H1 (cell line): ENCODE measurements around the gene OR10C1. TPM values are rescaled to one million over a fixed set of nuclear protein-coding genes. Genes with fewer than 3 reads are reported as not detected.

Source experiments
- CTCF ChIA-PET: fragments of 300-600 bp; sonication (Branson Sonifier 250); formaldehyde crosslinking; loops from one replicate; lab custom pipeline; 2021; ENCODE audit not compliant: partially characterized antibody; lab: Charles Lee
- POLR2A ChIA-PET: fragments of 300-600 bp; sonication (Branson Sonifier 250); formaldehyde crosslinking; loops from one replicate; lab custom pipeline; 2021; ENCODE audit warnings: inconsistent platforms; ENCODE audit not compliant: partially characterized antibody; lab: Charles Lee
- DNase-seq, 2 experiments: peaks; one replicate each; pipeline versions ENCODE4 v3.0.0 to v3.0.0-alpha.2; 2010 to 2022; ENCODE audit warnings: low spot score in 2 of 2, low read depth in 1 of 2, mixed read lengths in 1 of 2
- FAIRE-seq: peaks from 2 replicates; lab custom pipeline; 2011; peaks lifted over from hg19 to GRCh38; lab: Jason Lieb, UNC
- H2AFZ ChIP-seq: 2 replicates; pipeline ENCODE4 v1.8.1; 2012; ENCODE audit warnings: low read length, inconsistent platforms
- H2AK5ac ChIP-seq: 2 replicates; pipeline ENCODE4 v1.6.1; 2013; ENCODE audit warnings: low read depth, low read length
- H2BK120ac ChIP-seq: replicated peaks from 2 replicates; pipeline ENCODE3; 2013; ENCODE audit warnings: low read depth, low read length, inconsistent platforms
- H2BK12ac ChIP-seq: 2 replicates; pipeline ENCODE4 v1.6.1; 2013; ENCODE audit warnings: low read depth, low read length
- H2BK15ac ChIP-seq: 2 replicates; pipeline ENCODE4 v1.6.1; 2013; ENCODE audit warnings: low read length
- H2BK20ac ChIP-seq: 2 replicates; pipeline ENCODE4 v1.6.1; 2013; ENCODE audit warnings: low read length
- H2BK5ac ChIP-seq: 2 replicates; pipeline ENCODE4 v1.6.1; 2013; ENCODE audit warnings: low read depth, low read length
- H3K14ac ChIP-seq: 2 replicates; pipeline ENCODE4 v1.6.1; 2013; ENCODE audit warnings: inconsistent platforms; ENCODE audit not compliant: insufficient read length
- H3K18ac ChIP-seq: 2 replicates; pipeline ENCODE4 v1.6.1; 2013; ENCODE audit warnings: low read length; ENCODE audit errors: extremely low read depth
- H3K23ac ChIP-seq: 2 replicates; pipeline ENCODE4 v1.6.1; 2013; ENCODE audit warnings: inconsistent platforms; ENCODE audit not compliant: insufficient read length
- H3K23me2 ChIP-seq: 2 replicates; pipeline ENCODE4 v1.6.1; 2013; ENCODE audit warnings: low read depth, low read length
- H3K27ac ChIP-seq: 2 replicates; pipeline ENCODE4 v1.6.1; 2011; ENCODE audit warnings: low read depth, low read length, inconsistent platforms
- H3K27me3 ChIP-seq, 4 experiments: replicated peaks in 1 of 4; 1 replicate in 1 of 4; 2 replicates in 3 of 4; pipeline versions ENCODE4 v1.6.1 to v1.8.1; 2011 to 2013; ENCODE audit warnings: low read length in 3 of 4, mild to moderate bottlenecking in 3 of 4, inconsistent platforms in 2 of 4, mixed read lengths in 2 of 4, moderate library complexity in 1 of 4; ENCODE audit not compliant: control insufficient read depth in 3 of 4, insufficient read depth in 3 of 4; ENCODE audit errors: extremely low read depth in 1 of 4
- H3K36me3 ChIP-seq, 4 experiments: 2 replicates each; pipeline versions ENCODE4 v1.6.1 to v1.8.1; 2011 to 2013; ENCODE audit warnings: mild to moderate bottlenecking in 4 of 4, low read length in 3 of 4, moderate library complexity in 2 of 4, control low read depth in 1 of 4, inconsistent platforms in 1 of 4; ENCODE audit not compliant: insufficient read depth in 4 of 4, control insufficient read depth in 2 of 4
- H3K4ac ChIP-seq: replicated peaks from 2 replicates; pipeline ENCODE3; 2013; ENCODE audit warnings: low read length, low read depth, mixed read lengths, inconsistent platforms; ENCODE audit not compliant: insufficient read length
- H3K4me1 ChIP-seq, 4 experiments: replicated peaks in 1 of 4; 1 replicate in 1 of 4; 2 replicates in 3 of 4; pipeline versions ENCODE4 v1.6.1 to v1.8.1; 2011 to 2013; ENCODE audit warnings: low read length in 3 of 4, inconsistent platforms in 2 of 4, mixed read lengths in 1 of 4; ENCODE audit not compliant: insufficient read depth in 4 of 4, control insufficient read depth in 3 of 4
- H3K4me2 ChIP-seq, 2 experiments: 2 replicates each; pipeline versions ENCODE4 v1.6.1 to v1.8.1; 2011 to 2013; ENCODE audit warnings: low read depth in 2 of 2, low read length in 2 of 2, control low read depth in 1 of 2, inconsistent platforms in 1 of 2, mild to moderate bottlenecking in 1 of 2; ENCODE audit not compliant: insufficient read depth in 1 of 2
- H3K4me3 ChIP-seq, 4 experiments: fragments of 200-600, 300-600 bp in 1 of 4; sonication (generic), shearing (Covaris generic), sonication (Bioruptor Twin) in 1 of 4; 2 replicates each; pipeline versions ENCODE4 v1.5.1 to v1.8.1; 2011 to 2016; ENCODE audit warnings: low read length in 4 of 4, low read depth in 3 of 4, control low read depth in 2 of 4, inconsistent platforms in 2 of 4, mild to moderate bottlenecking in 2 of 4, mixed read lengths in 1 of 4, moderate library complexity in 1 of 4; ENCODE audit not compliant: insufficient read depth in 2 of 4; ENCODE audit errors: extremely low read depth in 1 of 4
- H3K56ac ChIP-seq: replicated peaks from 2 replicates; pipeline ENCODE3; 2013; ENCODE audit warnings: low read depth, mild to moderate bottlenecking, mixed read lengths, low read length, inconsistent platforms; ENCODE audit not compliant: insufficient read length
- H3K79me1 ChIP-seq: 2 replicates; pipeline ENCODE4 v1.6.1; 2013; ENCODE audit warnings: low read depth, low read length, control low read depth
- H3K79me2 ChIP-seq, 2 experiments: 2 replicates each; pipeline versions ENCODE4 v1.6.1 to v1.8.1; 2012 to 2013; ENCODE audit warnings: low read length in 2 of 2, mild to moderate bottlenecking in 2 of 2, inconsistent platforms in 1 of 2; ENCODE audit not compliant: insufficient read depth in 2 of 2, control insufficient read depth in 1 of 2
- H3K9ac ChIP-seq, 4 experiments: replicated peaks in 1 of 4; 1 replicate in 1 of 4; 2 replicates in 3 of 4; pipeline versions ENCODE4 v1.6.1 to v1.8.1; 2011 to 2013; ENCODE audit warnings: low read depth in 3 of 4, low read length in 3 of 4, control low read depth in 2 of 4, mild to moderate bottlenecking in 2 of 4, moderate library complexity in 2 of 4, inconsistent platforms in 1 of 4; ENCODE audit errors: extremely low read depth in 1 of 4
- H3K9me3 ChIP-seq, 2 experiments: 2 replicates each; pipeline versions ENCODE4 v1.6.1 to v1.8.1; 2012 to 2013; ENCODE audit warnings: mild to moderate bottlenecking in 2 of 2, moderate library complexity in 2 of 2, control low read depth in 1 of 2, inconsistent platforms in 1 of 2, low read depth in 1 of 2, low read length in 1 of 2, mixed read lengths in 1 of 2; ENCODE audit not compliant: insufficient read depth in 2 of 2
- H4K20me1 ChIP-seq, 2 experiments: replicated peaks in 1 of 2; 2 replicates each; pipeline versions ENCODE3 to v1.8.1; 2011 to 2013; ENCODE audit warnings: inconsistent platforms in 2 of 2, low read length in 2 of 2, mild to moderate bottlenecking in 1 of 2; ENCODE audit not compliant: insufficient read depth in 2 of 2, control insufficient read depth in 1 of 2
- H4K5ac ChIP-seq: 2 replicates; pipeline ENCODE4 v1.6.1; 2013; ENCODE audit warnings: low read length, low read depth, mixed read lengths, inconsistent platforms; ENCODE audit not compliant: insufficient read length
- H4K8ac ChIP-seq: 2 replicates; pipeline ENCODE4 v1.8.0; 2013; ENCODE audit warnings: mild to moderate bottlenecking, moderate library complexity, low read length, inconsistent platforms; ENCODE audit not compliant: insufficient read depth; ENCODE audit errors: extremely low read depth
- H4K91ac ChIP-seq: replicated peaks from 2 replicates; pipeline ENCODE3; 2013; ENCODE audit warnings: low read length, mixed read lengths, inconsistent platforms; ENCODE audit not compliant: insufficient read length
- ASH2L ChIP-seq: fragments of 200-600, 300-600 bp; sonication (generic); IDR thresholded peaks from one replicate; pipeline ENCODE4 v1.7.1; 2017; ENCODE audit warnings: low read length
- CBX8 ChIP-seq: fragments of 300-800, 300-1000 bp; sonication (generic); IDR thresholded peaks from 2 replicates; pipeline ENCODE4 v1.7.1; 2016; ENCODE audit warnings: low read depth, low read length, borderline replicate concordance
- CEBPB ChIP-seq: IDR thresholded peaks from 2 replicates; pipeline ENCODE4 v1.6.1; 2012; ENCODE audit warnings: low read depth, low read length
- FOSL1 ChIP-seq: IDR thresholded peaks from 2 replicates; pipeline ENCODE4 v1.6.1; 2011; ENCODE audit warnings: mild to moderate bottlenecking, low read depth, low read length, moderate library complexity; ENCODE audit not compliant: insufficient read depth
- HDAC2 ChIP-seq, 2 experiments: fragments of 300-600 bp in 1 of 2; sonication (generic) in 1 of 2; IDR thresholded peaks; 2 replicates each; pipeline ENCODE4 v1.6.1; 2011 to 2012; ENCODE audit warnings: low read depth in 2 of 2, low read length in 2 of 2, mild to moderate bottlenecking in 2 of 2, moderate library complexity in 2 of 2, borderline replicate concordance in 1 of 2, inconsistent platforms in 1 of 2
- HDAC6 ChIP-seq: IDR thresholded peaks from one replicate; pipeline ENCODE4 v1.7.1; 2012; ENCODE audit warnings: low read depth, mild to moderate bottlenecking, inconsistent platforms, low read length, moderate library complexity
- NRF1 ChIP-seq: IDR thresholded peaks from 2 replicates; pipeline ENCODE4 v1.6.1; 2011; ENCODE audit warnings: mild to moderate bottlenecking, low read depth, low read length, improper control_type of control experiment
- POLR2A ChIP-seq, 2 experiments: IDR thresholded peaks; 1 replicate in 1 of 2; 2 replicates in 1 of 2; pipeline ENCODE4 v1.6.1; 2011; ENCODE audit warnings: low read depth in 2 of 2, low read length in 2 of 2, mild to moderate bottlenecking in 2 of 2; ENCODE audit errors: control extremely low read depth in 1 of 2
- RAD21 ChIP-seq, 2 experiments: IDR thresholded peaks in 1 of 2; conservative IDR thresholded peaks in 1 of 2; 2 replicates each; pipeline ENCODE4 v1.6.1; 2011; ENCODE audit warnings: low read depth in 2 of 2, low read length in 2 of 2, improper control_type of control experiment in 1 of 2, inconsistent platforms in 1 of 2, mild to moderate bottlenecking in 1 of 2, moderate library complexity in 1 of 2
- RBBP5 ChIP-seq: IDR thresholded peaks from 2 replicates; pipeline ENCODE4 v1.7.1; 2012; ENCODE audit warnings: low read depth, mild to moderate bottlenecking, inconsistent platforms, low read length, moderate library complexity, borderline replicate concordance
- SP2 ChIP-seq: IDR thresholded peaks from 2 replicates; pipeline ENCODE4 v1.6.1; 2012; ENCODE audit warnings: mild to moderate bottlenecking, low read length, inconsistent platforms
- TBP ChIP-seq: IDR thresholded peaks from 2 replicates; pipeline ENCODE4 v1.6.1; 2011; ENCODE audit warnings: low read depth, low read length, improper control_type of control experiment
- TCF12 ChIP-seq: IDR thresholded peaks from 2 replicates; pipeline ENCODE4 v1.6.1; 2011; ENCODE audit warnings: low read depth, mild to moderate bottlenecking, low read length
- WGBS, 2 experiments: shearing (Covaris generic) in 1 of 2; methylation state at CpG; one replicate each; pipeline versions ENCODE4 v1.1.6 to v1.1.7; 2013 to 2015; ENCODE audit warnings: low lambda C conversion rate in 2 of 2, mixed read lengths in 2 of 2, inconsistent platforms in 1 of 2, low coverage in 1 of 2, missing lambda C conversion rate in 1 of 2; ENCODE audit not compliant: insufficient replicate concordance in 2 of 2, insufficient coverage in 1 of 2, insufficient read length in 1 of 2; ENCODE audit errors: extremely low coverage in 1 of 2, missing lambda C conversion rate in 1 of 2; 5-methylcytosine and 5-hydroxymethylcytosine counted together
- polyA plus RNA-seq, 7 experiments: library from polyadenylated mRNA; depleted of rRNA in 3 of 7; stranded (reverse) in 5 of 7; unstranded in 2 of 7; fragments of >200 nt in 5 of 7; fragments of 200-250 nt in 2 of 7; gene quantifications; 1 replicate in 5 of 7; 2 replicates in 1 of 7; 4 replicates in 1 of 7; pipeline versions ENCODE4 v1.2.1 to v1.2.3, GENCODE V29; 2011 to 2013; ENCODE audit warnings: missing spikeins in 2 of 7, mixed read lengths in 2 of 7
- total RNA-seq: library from RNA; stranded (reverse); fragmentation: NEBNext Ultra II Directional; extraction: Animal tissue kit (Norgen Biotek cat#: 25700); gene quantifications from 2 replicates; pipeline ENCODE4 v1.2.1, GENCODE V29; 2021

Gene OR10C1
- total and polyA plus RNA-seq, 2 of the 8 experiments (the other 6 are each of a cell fraction or from before 2014, with no cell fraction given), result not detected

DNA sequence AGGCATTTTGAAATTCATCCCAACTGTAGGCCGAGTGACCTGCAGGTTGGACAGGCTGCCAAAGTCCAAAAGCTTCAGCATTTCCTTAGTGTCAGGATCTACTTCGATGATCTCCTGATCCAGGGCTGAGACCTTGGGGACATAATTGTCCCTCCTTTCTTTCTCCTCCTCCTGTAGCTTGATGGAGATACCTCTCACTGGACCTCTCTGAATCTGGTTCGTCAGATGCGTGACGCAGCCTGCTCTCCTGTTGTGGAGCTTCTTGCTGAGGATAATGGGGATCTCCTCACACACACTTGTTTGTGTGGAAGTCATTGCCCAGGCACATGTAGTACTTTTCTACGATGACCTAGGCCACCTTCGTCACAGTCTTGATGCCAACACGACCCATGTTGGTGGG is 50.2 kb downstream of the OR10C1 start:
- Histone ChIP-seq H2AFZ (peak overlapping the region; percentile 72; the same call in 1 of the 2 replicates), H2BK20ac (no peak overlapping the region), H2AK5ac (peak overlapping the region; percentile 65; the same call in 1 of the 2 replicates), H4K8ac (no peak overlapping the region), H3K4me3 (no peak overlapping the region), H2BK15ac (no peak overlapping the region), H4K20me1 (no peaks in the 10 kb centered on the region), H3K23me2 (no peaks in the 10 kb centered on the region), H3K14ac (no peak overlapping the region), H3K27ac (no peak overlapping the region), H3K9me3 (no peaks in the 10 kb centered on the region), H3K79me2 (no peaks in the 10 kb centered on the region), H3K27me3 (no peaks in the 10 kb centered on the region), H3K79me1 (no peaks in the 10 kb centered on the region), H3K56ac (no peak overlapping the region), H3K18ac (no peak overlapping the region), H3K4ac (no peak overlapping the region), H2BK120ac (no peak overlapping the region), H3K4me1 (no peaks in the 10 kb centered on the region), H3K36me3 (no peaks in the 10 kb centered on the region), H2BK5ac (no peak overlapping the region), H3K23ac (no peak overlapping the region), H4K91ac (no peak overlapping the region), H3K9ac (no peak overlapping the region), H4K5ac (no peak overlapping the region), H3K4me2 (no peak overlapping the region), H2BK12ac (no peak overlapping the region)
- TF ChIP-seq TCF12, result no peak
- no peak for TF ChIP-seq HDAC2 (IDR thresholded peaks at IDR 0.05; ENCODE audit: borderline replicate concordance in 1 of 2, low read depth in 2 of 2, low read length in 2 of 2)
- TF ChIP-seq ASH2L, result no peak
- TF ChIP-seq NRF1, result no peak
- TF ChIP-seq FOSL1, result no peak
- TF ChIP-seq RAD21 (IDR thresholded peaks at IDR 0.05 in 1 of 2, conservative IDR thresholded peaks at IDR 0.05 in 1 of 2; ENCODE audit: low read depth in 2 of 2, low read length in 2 of 2), result no peak
- TF ChIP-seq CBX8, result no peak
- TF ChIP-seq RBBP5, result no peak
- no peak for TF ChIP-seq POLR2A (IDR thresholded peaks at IDR 0.05; ENCODE audit: control extremely low read depth in 1 of 2, low read depth in 2 of 2, low read length in 2 of 2)
- TF ChIP-seq CEBPB, result no peak
- no peak for TF ChIP-seq HDAC6
- TF ChIP-seq SP2, result no peak
- TF ChIP-seq TBP, result no peak
- WGBS, 2 experiments, result 90% methylated on average over 8 of the region's 8 CpGs; no CpG with 5 or more reads in 1 of the 2 experiments
- DNase-seq (peak in 1 of 2 experiments; percentile 27), FAIRE-seq (no peak)
- POLR2A ChIA-PET, result no interaction called here
- CTCF ChIA-PET, result interaction anchor here (1.0 kb wide), 1 partner anchor 10 kb away, joined by 3 read pairs; no protein-coding TSS in a partner anchor
